Rectal smooth muscle tissue (tissue), 1 donor: ENCODE results near the gene STK17B.
"Not testable (repeated sequence)": the region's sequence is repeated elsewhere in the genome, so short reads cannot be mapped to it uniquely, and the experiment has no call there.

Experiments used
- H3K27ac ChIP-seq: one replicate; pipeline ENCODE4 v1.7.0; 2013; ENCODE audit warnings: low read depth, low read length, inconsistent platforms
- H3K27me3 ChIP-seq: one replicate; pipeline ENCODE4 v1.7.0; 2013; ENCODE audit warnings: low read length; ENCODE audit not compliant: control insufficient read depth, insufficient read depth
- H3K36me3 ChIP-seq: one replicate; pipeline ENCODE4 v1.7.0; 2013; ENCODE audit warnings: low read length; ENCODE audit not compliant: control insufficient read depth, insufficient read depth
- H3K4me1 ChIP-seq: one replicate; pipeline ENCODE4 v1.7.0; 2013; ENCODE audit warnings: low read length; ENCODE audit not compliant: control insufficient read depth, insufficient read depth
- H3K4me3 ChIP-seq: one replicate; pipeline ENCODE4 v1.7.0; 2013; ENCODE audit warnings: low read length
- H3K9ac ChIP-seq: one replicate; pipeline ENCODE4 v1.7.0; 2013; ENCODE audit warnings: low read length

The STK17B gene

DNA sequence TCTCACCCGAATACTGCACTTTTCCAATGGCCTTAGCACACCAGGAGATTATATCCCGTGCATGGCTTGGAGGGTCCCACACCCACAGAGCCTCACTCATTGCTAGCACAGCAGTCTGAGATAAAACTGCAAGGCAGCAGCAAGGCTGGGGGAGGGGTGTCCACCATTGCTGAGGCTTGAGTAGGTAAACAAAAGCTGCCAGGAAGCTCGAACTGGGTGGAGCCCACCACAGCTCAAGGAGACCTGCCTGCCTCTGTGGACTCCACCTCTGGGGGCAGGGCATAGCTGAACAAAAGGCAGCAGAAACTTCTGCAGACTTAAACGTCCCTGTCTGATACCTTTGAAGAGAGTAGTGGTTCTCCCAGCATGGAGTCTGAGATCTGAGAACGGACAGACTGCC is 81.9 kb downstream of the STK17B start:
- H3K9ac ChIP-seq, H3K27ac ChIP-seq, H3K27me3 ChIP-seq, H3K4me3 ChIP-seq, H3K4me1 ChIP-seq, H3K36me3 ChIP-seq: not testable (repeated sequence)

DNA sequence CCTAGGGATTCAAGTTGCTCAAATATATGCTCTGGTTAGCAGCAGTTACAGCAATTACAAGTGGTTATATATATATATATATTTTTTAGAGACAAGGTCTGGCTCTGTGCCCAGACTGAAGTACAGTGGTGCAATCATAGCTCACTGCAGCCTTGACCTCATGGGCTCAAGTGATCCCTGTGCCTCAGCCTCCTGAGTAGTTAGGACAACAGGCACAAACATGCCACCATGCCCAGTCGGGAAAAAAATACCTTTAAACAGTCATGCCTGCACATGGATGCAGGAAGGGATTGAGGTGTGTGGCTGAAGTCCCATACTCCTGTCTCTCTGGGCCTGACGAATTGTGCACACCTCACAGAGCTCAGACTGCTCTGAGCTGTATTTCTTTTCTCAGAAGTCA is 83.2 kb downstream of the STK17B start:
- no peak overlapping the region for H3K9ac ChIP-seq
- no peaks in the 10 kb centered on the region for H3K36me3 ChIP-seq
- no peaks in the 10 kb centered on the region for H3K4me1 ChIP-seq

DNA sequence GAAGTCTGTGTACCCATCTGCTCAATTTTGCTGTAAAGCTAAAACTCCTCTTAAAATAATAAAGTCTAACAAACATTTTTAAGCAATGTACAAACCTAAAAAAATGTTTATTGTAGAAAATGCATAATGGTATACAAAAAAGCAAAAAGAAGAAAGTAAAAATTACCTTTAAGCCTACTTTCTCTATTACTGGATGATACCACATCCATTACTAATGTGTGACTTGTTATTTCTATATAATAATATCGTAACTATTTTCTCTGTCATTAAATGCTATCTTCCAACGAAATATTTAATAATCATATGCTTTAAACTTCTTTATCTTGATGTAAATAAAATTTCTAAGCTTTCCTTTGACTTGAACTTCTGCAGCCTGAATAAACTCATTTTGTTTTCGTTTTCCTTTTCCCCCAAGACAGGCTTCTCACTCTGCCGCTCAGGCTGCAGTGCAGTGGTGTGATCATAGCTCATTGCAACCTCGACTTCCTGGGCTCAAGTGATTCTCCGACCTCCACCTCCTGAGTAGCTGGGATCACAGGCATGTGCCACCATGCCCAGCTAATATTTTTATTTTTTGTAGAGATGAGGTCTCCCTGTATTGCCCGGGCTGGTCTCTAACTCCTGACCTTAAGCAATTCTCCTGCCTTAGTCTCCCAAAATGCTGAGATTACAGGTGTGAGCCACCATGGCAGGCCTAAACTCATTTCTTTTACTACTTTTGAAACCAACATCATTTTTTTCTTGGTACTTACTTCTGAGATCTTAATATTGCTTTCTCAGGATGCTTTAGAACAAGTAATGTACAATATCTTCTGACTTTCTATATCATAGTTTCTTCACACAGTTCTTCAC is 84.6 kb downstream of the STK17B start:
- Histone ChIP-seq H3K36me3 (no peaks in the 10 kb centered on the region), H3K27ac (no peak overlapping the region), H3K27me3 (no peaks in the 10 kb centered on the region), H3K4me1 (no peaks in the 10 kb centered on the region), H3K4me3 (no peak overlapping the region), H3K9ac (no peak overlapping the region)

More for the DNA sequence above, 83.2 kb downstream of the STK17B start:
- H3K27ac ChIP-seq = no peak overlapping the region
- H3K27me3 ChIP-seq = no peaks in the 10 kb centered on the region
- no peak overlapping the region for H3K4me3 ChIP-seq

DNA sequence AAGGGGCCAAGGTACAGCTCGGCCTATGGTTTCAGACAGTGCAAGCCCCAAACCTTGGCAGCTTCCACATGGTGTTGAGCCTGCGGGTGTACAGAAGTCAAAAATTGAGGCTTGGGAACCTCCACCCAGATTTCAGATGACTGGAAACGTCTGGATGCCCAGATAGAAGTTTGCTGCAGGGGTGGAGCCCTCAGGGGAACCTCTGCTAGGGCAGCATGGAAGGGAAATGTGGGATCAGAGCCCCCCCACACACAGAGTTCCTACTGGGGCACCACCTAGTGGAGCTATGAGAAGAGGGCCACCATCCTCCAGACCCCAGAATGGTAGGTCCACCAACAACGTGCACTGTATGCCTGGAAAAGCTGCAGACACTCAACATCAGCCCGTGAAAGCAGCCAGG is 87.8 kb downstream of the STK17B start:
- H3K9ac ChIP-seq = no peak overlapping the region
- no peak overlapping the region for H3K27ac ChIP-seq
- H3K4me3 ChIP-seq = no peak overlapping the region
- H3K36me3 ChIP-seq = no peaks in the 10 kb centered on the region
- H3K4me1 ChIP-seq = no peaks in the 10 kb centered on the region
- no peaks in the 10 kb centered on the region for H3K27me3 ChIP-seq
